Ishikawa (cell line): Measurements from ENCODE around the gene PGC.

Experiments used
- CEBPB ChIP-seq: IDR thresholded peaks from 2 replicates; pipeline ENCODE4 v1.6.1; 2012
- CREB1 ChIP-seq: IDR thresholded peaks from 2 replicates; pipeline ENCODE4 v1.6.1; 2012; ENCODE audit warnings: low read depth
- EGR1 ChIP-seq: IDR thresholded peaks from 2 replicates; pipeline ENCODE4 v1.6.1; 2012
- EP300 ChIP-seq: IDR thresholded peaks from 2 replicates; pipeline ENCODE4 v1.6.1; 2012; ENCODE audit warnings: borderline replicate concordance
- FOXM1 ChIP-seq: IDR thresholded peaks from 2 replicates; pipeline ENCODE4 v1.6.1; 2012; ENCODE audit warnings: low read depth, borderline replicate concordance
- NFIC ChIP-seq: IDR thresholded peaks from 2 replicates; pipeline ENCODE4 v1.6.1; 2012
- RAD21 ChIP-seq: IDR thresholded peaks from 2 replicates; pipeline ENCODE4 v1.6.1; 2012; ENCODE audit warnings: low read depth
- TAF1 ChIP-seq: IDR thresholded peaks from 2 replicates; pipeline ENCODE4 v1.6.1; 2012; ENCODE audit warnings: low read depth, mild to moderate bottlenecking
- TCF12 ChIP-seq: IDR thresholded peaks from 2 replicates; pipeline ENCODE4 v1.6.1; 2012; ENCODE audit warnings: low read depth
- TEAD4 ChIP-seq: IDR thresholded peaks from 2 replicates; pipeline ENCODE4 v1.6.1; 2012
- YY1 ChIP-seq: IDR thresholded peaks from 2 replicates; pipeline ENCODE4 v1.6.1; 2012; ENCODE audit warnings: low read depth
- ZBTB7A ChIP-seq: IDR thresholded peaks from 2 replicates; pipeline ENCODE4 v1.6.1; 2012; ENCODE audit warnings: low read depth
- TF ChIP-seq, protein P1 (sequence below): IDR thresholded peaks from 2 replicates; pipeline ENCODE4 v1.6.1; 2012
- TF ChIP-seq, protein P2 (sequence below): IDR thresholded peaks from 2 replicates; pipeline ENCODE4 v1.6.1; 2012
- TF ChIP-seq, protein P3 (sequence below): IDR thresholded peaks from 2 replicates; pipeline ENCODE4 v1.6.1; 2012; ENCODE audit warnings: low read depth, mild to moderate bottlenecking

Gene PGC

DNA sequence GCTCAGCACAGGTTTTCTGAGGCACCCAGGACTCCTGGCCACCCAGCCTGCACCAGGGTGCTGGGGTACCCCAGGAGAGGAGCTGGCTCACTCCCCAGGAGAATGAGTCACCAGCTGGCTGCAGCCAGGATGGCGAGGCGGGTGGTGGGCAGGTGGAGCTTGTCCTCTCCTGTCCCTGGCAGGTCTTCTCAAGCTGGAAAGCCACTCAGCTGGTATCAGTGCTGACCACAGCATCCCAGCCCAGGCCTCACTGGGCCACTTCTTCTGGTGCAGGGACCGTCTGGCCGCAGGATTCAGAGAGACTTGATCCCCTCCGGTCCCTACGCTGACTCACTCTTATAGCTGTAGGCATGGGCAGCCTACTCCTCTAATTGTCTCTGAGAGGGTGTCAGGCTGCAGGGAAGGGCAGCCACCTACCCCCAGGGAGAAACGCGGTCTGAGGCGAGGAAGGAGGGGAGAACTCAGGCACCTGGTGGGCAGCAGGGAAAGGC lies 34.0 kb downstream of the PGC start:
- TF ChIP-seq ZBTB7A = peak; percentile 17; the same call in 1 of the 2 replicates
- TF ChIP-seq CEBPB = no peak
- no peak for TF ChIP-seq TAF1
- peak; percentile 61 for TF ChIP-seq NFIC
- TF ChIP-seq TCF12 = 0 out of 2 replicates have a peak, but pooled peaks have one; percentile 42
- TF ChIP-seq EGR1 = no peak
- TF ChIP-seq EP300 = peak; percentile 46; the same call in 1 of the 2 replicates
- TF ChIP-seq CREB1 = no peak

DNA sequence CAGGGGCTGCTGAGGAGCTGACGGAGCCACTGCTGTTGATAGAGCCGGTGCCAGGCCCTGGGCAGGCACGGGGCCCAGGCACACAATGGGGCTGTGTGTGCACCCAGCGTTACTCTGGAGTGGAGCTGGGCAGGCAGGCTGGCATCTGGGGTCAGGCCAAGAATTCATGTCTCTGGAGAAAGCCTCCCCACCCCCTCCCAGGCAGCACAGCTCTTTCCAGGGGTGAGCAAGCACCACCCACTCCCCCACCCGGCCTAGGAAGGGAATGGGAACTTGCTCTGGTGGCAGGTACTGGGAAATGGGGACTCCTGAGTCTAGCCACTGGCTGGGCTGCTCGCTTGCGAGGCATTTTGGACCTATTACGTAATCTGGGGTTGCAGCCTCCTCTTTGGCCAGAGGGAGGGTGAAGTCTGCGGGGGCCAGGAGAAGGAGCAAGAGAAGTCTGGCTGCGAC lies 34.5 kb downstream of the PGC start:
- TF ChIP-seq, protein P1, sequence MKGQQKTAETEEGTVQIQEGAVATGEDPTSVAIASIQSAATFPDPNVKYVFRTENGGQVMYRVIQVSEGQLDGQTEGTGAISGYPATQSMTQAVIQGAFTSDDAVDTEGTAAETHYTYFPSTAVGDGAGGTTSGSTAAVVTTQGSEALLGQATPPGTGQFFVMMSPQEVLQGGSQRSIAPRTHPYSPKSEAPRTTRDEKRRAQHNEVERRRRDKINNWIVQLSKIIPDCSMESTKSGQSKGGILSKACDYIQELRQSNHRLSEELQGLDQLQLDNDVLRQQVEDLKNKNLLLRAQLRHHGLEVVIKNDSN = no peak
- TF ChIP-seq CEBPB = peak; percentile 88
- peak; percentile 46; the same call in 1 of the 2 replicates for TF ChIP-seq ZBTB7A
- no peak for TF ChIP-seq YY1

DNA sequence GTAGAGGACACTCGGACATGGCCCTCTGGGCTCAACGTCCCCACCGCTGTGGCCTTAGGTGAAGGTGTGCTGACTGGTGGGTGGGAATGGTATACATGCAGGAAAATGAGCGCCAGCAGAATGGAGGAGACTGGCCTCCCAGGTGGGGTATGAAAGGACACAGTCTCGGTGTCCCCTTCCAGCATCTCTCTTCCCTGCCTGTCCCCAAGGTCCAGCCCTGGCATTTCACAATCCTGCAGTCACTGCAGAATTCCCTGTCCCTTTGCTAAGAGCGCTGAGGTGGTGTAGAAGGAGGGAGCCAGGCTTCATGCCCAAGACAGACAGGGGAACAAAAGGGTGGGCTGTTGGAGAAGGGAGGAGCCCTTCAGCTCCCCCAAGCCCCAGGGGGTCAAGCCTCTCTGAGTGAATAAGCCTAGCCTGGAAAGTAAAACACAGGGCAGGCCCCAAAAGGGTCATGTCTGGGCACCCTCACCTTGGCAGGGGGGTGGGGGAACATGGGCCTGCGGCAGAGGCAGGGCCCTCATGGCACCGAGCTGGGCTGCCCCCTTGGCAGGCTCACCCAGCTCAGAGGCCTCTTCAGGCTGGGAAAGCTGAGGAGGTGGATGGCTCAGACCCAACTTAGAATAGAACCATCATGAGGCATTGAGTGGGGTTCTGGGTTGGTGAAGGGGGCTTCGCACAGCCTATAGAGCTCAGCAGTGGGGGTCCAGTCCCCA lies 35.7 kb downstream of the PGC start:
- TF ChIP-seq, protein P2, sequence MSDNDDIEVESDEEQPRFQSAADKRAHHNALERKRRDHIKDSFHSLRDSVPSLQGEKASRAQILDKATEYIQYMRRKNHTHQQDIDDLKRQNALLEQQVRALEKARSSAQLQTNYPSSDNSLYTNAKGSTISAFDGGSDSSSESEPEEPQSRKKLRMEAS = no peak
- TF ChIP-seq TAF1 (no peak), TCF12 (no peak), ZBTB7A (no peak), YY1 (no peak), FOXM1 (no peak), CREB1 (no peak), EGR1 (no peak), TEAD4 (no peak), RAD21 (no peak), CEBPB (no peak), EP300 (no peak), NFIC (no peak)
- TF ChIP-seq, protein P3, sequence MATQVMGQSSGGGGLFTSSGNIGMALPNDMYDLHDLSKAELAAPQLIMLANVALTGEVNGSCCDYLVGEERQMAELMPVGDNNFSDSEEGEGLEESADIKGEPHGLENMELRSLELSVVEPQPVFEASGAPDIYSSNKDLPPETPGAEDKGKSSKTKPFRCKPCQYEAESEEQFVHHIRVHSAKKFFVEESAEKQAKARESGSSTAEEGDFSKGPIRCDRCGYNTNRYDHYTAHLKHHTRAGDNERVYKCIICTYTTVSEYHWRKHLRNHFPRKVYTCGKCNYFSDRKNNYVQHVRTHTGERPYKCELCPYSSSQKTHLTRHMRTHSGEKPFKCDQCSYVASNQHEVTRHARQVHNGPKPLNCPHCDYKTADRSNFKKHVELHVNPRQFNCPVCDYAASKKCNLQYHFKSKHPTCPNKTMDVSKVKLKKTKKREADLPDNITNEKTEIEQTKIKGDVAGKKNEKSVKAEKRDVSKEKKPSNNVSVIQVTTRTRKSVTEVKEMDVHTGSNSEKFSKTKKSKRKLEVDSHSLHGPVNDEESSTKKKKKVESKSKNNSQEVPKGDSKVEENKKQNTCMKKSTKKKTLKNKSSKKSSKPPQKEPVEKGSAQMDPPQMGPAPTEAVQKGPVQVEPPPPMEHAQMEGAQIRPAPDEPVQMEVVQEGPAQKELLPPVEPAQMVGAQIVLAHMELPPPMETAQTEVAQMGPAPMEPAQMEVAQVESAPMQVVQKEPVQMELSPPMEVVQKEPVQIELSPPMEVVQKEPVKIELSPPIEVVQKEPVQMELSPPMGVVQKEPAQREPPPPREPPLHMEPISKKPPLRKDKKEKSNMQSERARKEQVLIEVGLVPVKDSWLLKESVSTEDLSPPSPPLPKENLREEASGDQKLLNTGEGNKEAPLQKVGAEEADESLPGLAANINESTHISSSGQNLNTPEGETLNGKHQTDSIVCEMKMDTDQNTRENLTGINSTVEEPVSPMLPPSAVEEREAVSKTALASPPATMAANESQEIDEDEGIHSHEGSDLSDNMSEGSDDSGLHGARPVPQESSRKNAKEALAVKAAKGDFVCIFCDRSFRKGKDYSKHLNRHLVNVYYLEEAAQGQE = no peak
- TF ChIP-seq, protein P1 = no peak

DNA sequence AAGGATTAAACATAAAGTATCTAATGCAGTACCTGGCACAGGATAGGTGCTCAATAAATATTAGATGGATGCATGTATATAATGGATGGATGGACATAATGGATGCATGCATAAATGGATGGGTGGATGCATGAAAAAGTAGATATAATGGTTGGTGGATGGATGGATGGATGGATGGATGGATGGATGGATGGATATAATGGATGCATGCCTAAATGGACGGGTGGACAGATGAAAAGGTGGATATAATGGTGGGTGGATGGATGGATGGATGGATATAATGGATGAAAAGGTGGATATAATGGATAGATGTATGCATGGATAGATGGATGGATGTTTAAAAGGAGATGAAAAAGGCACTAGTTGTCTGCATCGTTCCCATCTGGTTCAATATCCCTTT lies 37.8 kb downstream of the PGC start:
- TF ChIP-seq CEBPB (no peak), YY1 (no peak), RAD21 (no peak), FOXM1 (no peak), EGR1 (no peak), TAF1 (no peak), CREB1 (no peak), TEAD4 (no peak), ZBTB7A (no peak), TCF12 (no peak), NFIC (no peak), EP300 (no peak)
- TF ChIP-seq, protein P2 = no peak
- TF ChIP-seq, protein P1 = no peak
- TF ChIP-seq, protein P3 = no peak

DNA sequence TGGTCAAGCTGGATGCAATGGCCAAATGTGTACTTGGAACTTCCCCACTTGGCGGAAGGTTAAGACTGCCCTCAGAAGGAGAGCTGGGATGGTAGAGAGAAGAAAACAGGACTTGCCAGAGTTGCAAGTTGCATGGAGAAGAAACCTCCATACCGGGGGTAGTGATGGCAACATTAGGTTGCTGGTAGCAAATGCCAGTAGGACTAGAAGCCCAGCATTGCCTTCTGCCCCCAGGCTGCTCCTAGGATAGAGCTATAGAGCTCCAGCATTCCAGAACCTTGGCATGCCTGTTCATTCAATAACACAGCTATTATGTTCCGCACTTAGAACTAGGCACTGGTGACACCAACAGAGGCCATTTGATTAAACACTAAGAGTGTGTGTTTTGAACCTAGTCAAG lies 38.3 kb downstream of the PGC start:
- TF ChIP-seq ZBTB7A (no peak), NFIC (no peak), FOXM1 (no peak), CEBPB (no peak), TAF1 (no peak), TCF12 (no peak), EP300 (no peak), CREB1 (no peak), TEAD4 (no peak), RAD21 (no peak), EGR1 (no peak)
- TF ChIP-seq, protein P1 = no peak
- TF ChIP-seq, protein P2 = no peak
